Nephron (organoid): ENCODE data around the gene USP37.

Source experiments
- H3K27ac Mint-ChIP-seq, 3 experiments: 2 replicates each; pipeline ENCODE4 v1.8.0; 2020; ENCODE audit warnings: mixed read lengths in 3 of 3, mild to moderate bottlenecking in 2 of 3, moderate library complexity in 1 of 3
- H3K27me3 Mint-ChIP-seq: 2 replicates; pipeline ENCODE4 v1.8.0; 2021; ENCODE audit warnings: low read depth, mild to moderate bottlenecking, moderate library complexity, mixed read lengths
- H3K36me3 Mint-ChIP-seq: 2 replicates; pipeline ENCODE4 v1.8.0; 2020; ENCODE audit warnings: low read depth, mixed read lengths
- H3K4me1 Mint-ChIP-seq: 2 replicates; pipeline ENCODE4 v1.8.0; 2020; ENCODE audit warnings: mixed read lengths
- H3K4me3 Mint-ChIP-seq, 3 experiments: 2 replicates each; pipeline ENCODE4 v1.8.0; 2020; ENCODE audit warnings: mild to moderate bottlenecking in 3 of 3, mixed read lengths in 3 of 3, moderate library complexity in 2 of 3
- H3K9me3 Mint-ChIP-seq: 2 replicates; pipeline ENCODE4 v1.8.0; 2020; ENCODE audit warnings: mixed read lengths
- TF ChIP-seq, protein P1 (sequence below), 3 experiments: fragments of 200-600 bp; sonication (generic); IDR thresholded peaks; one replicate each; pipeline ENCODE4 v1.5.0; 2021; ENCODE audit warnings: antibody characterized with exemption in 3 of 3; ENCODE audit not compliant: unreplicated experiment in 3 of 3

The USP37 gene

DNA sequence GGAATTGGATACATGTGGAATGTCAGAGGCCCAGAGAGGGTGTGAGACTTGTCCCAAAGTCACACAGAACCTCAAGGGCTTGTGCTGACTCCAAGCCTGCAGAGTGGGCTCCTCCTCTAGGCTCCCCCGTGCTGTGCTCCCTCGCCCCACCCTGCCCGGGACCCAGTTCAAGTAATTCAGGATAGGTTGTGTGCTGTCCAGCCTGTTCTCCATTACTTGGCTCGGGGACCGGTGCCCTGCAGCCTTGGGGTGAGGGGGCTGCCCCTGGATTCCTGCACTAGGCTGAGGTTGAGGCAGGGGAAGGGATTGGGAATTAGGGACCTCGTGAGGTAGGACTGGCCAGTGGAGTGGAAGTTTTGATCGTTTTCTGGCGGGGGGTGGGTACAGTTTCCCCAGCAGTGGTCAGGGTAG is 165.7 kb downstream of the USP37 start:
- no peak overlapping the region for H3K27ac Mint-ChIP-seq
- peaks cover 12% of the 10 kb centered on the region for H3K36me3 Mint-ChIP-seq
- H3K4me1 Mint-ChIP-seq, result peaks cover 43% of the 10 kb centered on the region
- H3K9me3 Mint-ChIP-seq, result no peaks in the 10 kb centered on the region
- TF ChIP-seq, protein P1, sequence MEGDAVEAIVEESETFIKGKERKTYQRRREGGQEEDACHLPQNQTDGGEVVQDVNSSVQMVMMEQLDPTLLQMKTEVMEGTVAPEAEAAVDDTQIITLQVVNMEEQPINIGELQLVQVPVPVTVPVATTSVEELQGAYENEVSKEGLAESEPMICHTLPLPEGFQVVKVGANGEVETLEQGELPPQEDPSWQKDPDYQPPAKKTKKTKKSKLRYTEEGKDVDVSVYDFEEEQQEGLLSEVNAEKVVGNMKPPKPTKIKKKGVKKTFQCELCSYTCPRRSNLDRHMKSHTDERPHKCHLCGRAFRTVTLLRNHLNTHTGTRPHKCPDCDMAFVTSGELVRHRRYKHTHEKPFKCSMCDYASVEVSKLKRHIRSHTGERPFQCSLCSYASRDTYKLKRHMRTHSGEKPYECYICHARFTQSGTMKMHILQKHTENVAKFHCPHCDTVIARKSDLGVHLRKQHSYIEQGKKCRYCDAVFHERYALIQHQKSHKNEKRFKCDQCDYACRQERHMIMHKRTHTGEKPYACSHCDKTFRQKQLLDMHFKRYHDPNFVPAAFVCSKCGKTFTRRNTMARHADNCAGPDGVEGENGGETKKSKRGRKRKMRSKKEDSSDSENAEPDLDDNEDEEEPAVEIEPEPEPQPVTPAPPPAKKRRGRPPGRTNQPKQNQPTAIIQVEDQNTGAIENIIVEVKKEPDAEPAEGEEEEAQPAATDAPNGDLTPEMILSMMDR (IDR thresholded peaks at IDR 0.05; ENCODE audit: unreplicated experiment in 3 of 3), result no peak
- H3K4me3 Mint-ChIP-seq, result peak overlapping the region; percentile 55 to 71 (median 61)
- H3K27me3 Mint-ChIP-seq, result peaks cover 7% of the 10 kb centered on the region

DNA sequence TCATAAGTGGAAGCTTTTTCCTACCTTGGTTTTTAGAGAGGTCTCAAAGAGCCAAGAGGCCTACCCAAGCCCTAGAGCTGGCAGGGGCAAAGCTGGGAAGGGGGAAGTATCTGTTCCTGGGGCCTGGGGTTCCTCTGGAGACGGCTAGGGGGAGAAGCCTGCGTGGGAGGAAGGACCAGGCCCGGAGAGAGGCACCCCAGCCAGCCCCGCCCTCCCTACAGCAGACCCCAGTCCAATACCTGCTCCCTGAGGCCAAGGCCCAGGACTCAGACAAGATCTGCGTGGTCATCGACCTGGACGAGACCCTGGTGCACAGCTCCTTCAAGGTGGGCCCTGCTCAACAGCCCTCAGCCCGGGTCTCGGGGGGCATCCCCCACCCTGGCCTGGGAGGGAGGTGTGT is 166.3 kb downstream of the USP37 start:
- no peaks in the 10 kb centered on the region for H3K9me3 Mint-ChIP-seq
- H3K36me3 Mint-ChIP-seq, result peaks cover 12% of the 10 kb centered on the region
- peak overlapping the region in 1 of 3 experiments; percentile 19 for H3K27ac Mint-ChIP-seq
- TF ChIP-seq, protein P1 (IDR thresholded peaks at IDR 0.05; ENCODE audit: unreplicated experiment in 3 of 3), result no peak
- H3K27me3 Mint-ChIP-seq, result peaks cover 11% of the 10 kb centered on the region
- H3K4me3 Mint-ChIP-seq, result peak overlapping the region; percentile 80 to 95 (median 94)
- peaks cover 43% of the 10 kb centered on the region for H3K4me1 Mint-ChIP-seq

DNA sequence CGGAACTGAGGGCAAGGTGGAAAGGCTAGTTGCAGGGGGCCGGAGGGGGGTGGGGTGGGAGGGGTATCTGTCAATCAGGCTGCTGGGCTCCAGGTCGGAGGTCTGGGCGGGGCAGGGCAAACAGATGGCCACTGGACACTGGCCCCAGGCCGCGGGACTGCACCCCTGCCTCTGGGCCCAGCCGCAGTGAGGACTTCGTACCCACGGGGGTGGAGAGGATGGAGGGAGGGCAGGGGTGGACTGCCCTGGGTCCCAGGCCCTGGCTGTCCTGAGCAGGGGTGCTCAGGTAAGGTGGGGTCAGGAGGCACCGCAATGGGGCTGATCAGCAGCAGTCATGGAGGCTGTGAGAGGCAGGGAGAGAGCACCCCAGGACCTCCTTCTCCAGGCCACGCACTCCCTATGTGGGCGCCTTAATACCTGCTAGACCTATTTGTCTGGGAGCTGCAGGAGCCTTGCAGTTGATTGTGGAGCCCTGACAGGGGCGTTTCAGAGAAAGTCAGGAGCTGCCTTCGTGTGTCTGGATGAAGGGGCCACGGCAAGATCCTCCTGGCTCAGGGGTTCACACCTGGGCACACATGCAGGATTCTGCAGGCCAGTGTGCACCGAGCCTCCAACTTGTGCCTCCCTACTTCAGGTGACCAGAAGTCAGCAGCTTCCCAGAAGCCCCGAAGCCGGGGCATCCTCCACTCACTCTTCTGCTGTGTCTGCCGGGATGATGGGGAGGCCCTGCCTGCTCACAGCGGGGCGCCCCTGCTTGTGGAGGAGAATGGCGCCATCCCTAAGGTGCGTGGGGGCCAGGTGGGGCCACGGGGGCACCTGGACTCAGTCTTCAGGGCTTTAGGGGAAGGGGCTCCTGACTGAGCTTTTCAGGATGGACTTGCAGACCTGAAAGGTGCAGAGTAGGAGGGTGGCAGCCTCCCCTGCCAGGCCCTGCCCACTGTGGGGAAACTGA is 166.9 kb downstream of the USP37 start:
- no peaks in the 10 kb centered on the region for H3K9me3 Mint-ChIP-seq
- H3K36me3 Mint-ChIP-seq, result peaks cover 12% of the 10 kb centered on the region
- H3K4me1 Mint-ChIP-seq, result peaks cover 47% of the 10 kb centered on the region
- H3K27me3 Mint-ChIP-seq, result peaks cover 17% of the 10 kb centered on the region
- peak overlapping the region in 1 of 3 experiments; percentile 19 for H3K27ac Mint-ChIP-seq
- H3K4me3 Mint-ChIP-seq, result peak overlapping the region; percentile 80 to 95 (median 94)
- TF ChIP-seq, protein P1 (IDR thresholded peaks at IDR 0.05; ENCODE audit: unreplicated experiment in 3 of 3), result no peak
